NCI-H446 (cell line): ENCODE results near the gene RCAN3.
A peak's percentile ranks its signal among the peaks of the same experiment; 100 is the strongest.

ENCODE experiments used
- DNase-seq, 2 experiments: peaks; one replicate each; lab custom pipeline; 2025; lab: John Stamatoyannopoulos, UW

RCAN3 gene

GRCh38 chr1:24584171-24584647 is 81.6 kb downstream of the RCAN3 start:
- DNase-seq: no peak

- DNase-seq: no peak
Observed at GRCh38 chr1:24586119-24586518, 83.5 kb downstream of the RCAN3 start.

GRCh38 chr1:24586970-24587820 is 84.6 kb downstream of the RCAN3 start:
- DNase-seq: peak in 1 of 2 experiments; percentile 58

DNA sequence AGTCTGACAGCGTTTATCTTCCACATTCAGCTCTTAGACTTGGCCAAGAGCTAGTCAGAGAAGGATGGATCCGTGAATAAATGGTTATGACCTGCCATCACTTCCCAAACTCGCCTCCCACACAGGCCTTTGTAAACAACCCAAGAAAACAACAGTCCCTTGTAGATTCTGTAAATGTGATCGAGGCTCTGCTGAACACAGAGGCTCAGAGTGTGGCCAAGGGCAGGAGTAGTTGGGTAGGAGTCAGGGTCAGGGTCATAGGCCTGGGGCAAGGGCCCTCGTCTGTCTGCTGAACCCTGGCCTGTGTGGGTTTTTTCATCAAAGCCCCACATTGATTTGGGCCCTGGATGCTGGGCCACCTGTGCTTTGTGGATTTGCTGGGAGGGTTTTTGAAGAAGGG is 85.9 kb downstream of the RCAN3 start:
- DNase-seq: no peak

DNA sequence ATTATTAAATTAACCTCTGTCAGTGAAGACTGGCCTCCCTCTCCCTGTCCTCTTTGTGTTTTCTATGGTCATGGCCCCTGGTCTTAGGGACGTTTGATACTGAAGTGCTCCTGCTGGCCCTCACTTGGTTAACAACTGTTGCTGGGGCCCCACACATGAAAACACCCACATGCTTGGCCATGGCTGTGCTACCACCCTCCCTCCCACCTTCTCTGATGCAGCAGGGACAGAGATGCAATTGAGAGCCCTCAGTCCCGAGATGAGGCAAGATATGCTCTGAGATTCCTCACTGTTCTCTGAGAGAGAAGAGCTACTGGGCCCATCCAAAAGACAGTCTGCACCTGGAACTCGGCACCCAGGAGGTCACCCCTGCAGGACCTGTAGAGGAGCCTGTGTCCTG is 86.6 kb downstream of the RCAN3 start:
- DNase-seq: no peak
